Stimulated activated CD8-positive, alpha-beta memory T cell treated with anti-CD3 and anti-CD28 coated beads, Interleukin-4, amount 100 ng/mL, for 24 hours (primary cell): ENCODE data around the gene TRIM64C.
"Not testable (repeated sequence)": the region's sequence is repeated elsewhere in the genome, so short reads cannot be mapped to it uniquely, and the experiment has no call there.

ENCODE experiments used
- DNase-seq: peaks from one replicate; pipeline ENCODE4 v3.0.0-alpha.2; 2020; ENCODE audit warnings: low read depth

The TRIM64C gene

DNA sequence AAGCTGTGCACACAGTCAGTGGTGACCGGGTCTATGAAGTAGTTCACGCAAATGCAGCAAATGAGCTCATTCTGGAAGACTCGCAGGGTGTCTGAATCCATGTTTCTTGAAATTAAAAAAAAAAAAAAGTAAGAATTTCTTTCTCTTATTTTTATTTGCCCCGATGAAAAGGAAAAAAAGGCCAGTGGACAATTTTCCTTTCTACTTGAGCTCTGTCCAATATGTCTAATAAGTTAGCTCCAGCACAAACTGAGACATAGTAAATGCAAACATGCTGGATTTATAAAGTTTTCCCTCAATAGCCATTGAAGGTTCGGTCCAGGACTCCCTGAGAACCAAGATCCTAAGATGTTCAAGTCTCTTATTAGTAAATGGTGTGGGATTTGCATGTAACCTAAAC lies at the start of gene TRIM64C:
TRIM64C (minus strand) TSS at position 101 of the 400 bp plus-strand sequence; CDS start at position 101, 0 bp downstream.
- DNase-seq = not testable (repeated sequence)

DNA sequence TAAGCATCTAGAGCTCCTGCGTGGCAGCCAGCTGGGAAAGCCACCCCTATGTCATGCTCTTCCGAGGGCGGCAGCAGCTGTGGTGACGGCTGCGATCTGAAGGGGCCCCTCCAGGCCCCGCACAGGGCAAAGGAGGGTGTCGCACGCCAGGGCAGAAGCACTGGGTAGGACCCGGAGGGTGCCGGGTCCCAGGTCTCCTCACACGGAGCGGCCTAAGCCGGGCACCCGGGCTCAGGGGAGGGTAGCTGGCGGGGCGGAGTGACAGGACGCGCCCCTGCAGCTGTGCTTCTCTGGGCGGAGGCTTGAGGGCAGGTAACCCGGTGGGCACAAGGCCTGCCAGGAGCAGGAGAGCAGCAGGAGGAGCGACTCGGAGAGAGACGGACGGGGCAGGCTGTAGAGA lies 43.4 kb upstream of the TRIM64C start:
- DNase-seq = not testable (repeated sequence)

DNA sequence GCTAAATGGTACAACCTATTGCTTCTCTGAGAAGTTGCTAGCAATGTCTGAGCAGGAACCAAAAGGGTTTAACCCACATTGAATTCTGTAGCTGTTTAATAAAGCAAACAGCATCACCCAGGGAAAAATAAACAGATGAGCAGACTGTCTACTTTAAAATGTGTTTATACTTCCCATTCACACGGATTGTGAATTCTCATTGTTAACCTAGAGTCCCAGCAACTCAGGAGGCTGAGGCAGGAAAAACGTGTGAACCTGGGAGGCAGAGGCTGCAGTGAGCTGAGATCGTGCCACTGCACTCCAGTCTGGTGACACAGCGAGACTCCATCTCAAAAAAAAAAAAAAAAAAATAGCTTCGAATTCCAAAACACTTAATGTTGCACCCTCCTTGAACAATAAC lies 11.0 kb upstream of the TRIM64C start:
- DNase-seq = not testable (repeated sequence)

DNA sequence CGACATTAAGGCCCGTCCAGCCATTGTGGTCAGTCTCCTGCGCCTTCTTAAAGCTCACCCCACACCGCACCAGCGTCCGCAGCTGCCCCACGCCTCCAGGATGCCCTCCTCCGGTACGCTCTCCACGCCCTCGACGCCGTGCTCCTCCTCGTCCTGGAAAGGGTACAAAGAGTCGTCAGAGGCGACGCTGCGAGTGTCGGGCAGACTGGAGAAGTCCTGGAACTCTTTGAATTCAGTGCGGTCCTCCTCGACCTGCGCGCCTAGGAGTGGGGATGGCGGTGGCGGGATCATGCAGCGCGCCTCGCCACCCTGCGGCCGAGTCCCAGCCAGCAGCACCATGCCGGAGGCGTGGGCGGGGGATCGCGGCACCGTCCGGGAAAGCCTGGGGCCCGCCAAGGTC lies 9.1 kb downstream of the TRIM64C start:
- not testable (repeated sequence) for DNase-seq

DNA sequence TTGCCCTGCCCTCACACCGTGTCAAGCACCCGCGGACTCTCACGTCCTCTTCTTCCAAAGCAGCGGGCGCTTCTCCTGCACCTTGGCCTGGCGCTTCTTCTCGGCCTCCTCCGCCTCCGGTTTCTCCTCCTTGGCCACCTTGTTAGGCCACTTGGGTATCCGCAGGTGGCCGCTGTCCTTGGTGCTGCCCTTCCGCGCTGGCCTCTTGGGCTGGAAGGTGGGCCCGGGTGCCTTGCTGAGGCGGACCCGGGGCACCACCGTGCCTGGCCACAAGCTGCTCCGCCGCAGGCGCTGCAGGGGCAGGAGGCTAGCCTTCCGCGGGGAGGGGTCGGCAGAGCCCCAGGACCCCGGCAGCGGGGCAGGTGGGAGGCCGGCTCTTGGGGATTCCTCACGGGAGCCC lies 10.7 kb downstream of the TRIM64C start:
- DNase-seq = not testable (repeated sequence)

DNA sequence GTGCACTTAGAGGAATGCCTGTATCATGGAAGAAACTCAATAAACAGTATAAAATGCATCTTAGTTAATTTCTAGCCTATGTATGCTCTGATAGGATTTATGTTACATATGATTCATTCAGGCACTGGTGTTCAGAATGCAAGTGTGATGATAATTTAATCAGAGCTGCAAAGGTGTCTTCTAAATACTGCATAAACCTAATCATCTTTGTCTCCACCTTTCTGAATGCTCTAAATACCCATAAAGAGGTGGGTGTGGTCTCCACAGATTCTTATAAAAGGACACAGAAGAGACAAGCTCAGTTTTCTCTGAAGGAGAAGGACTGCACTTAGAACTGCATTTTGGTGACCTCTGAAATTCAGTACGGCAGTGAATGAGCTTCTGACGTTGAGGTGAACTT lies 30.4 kb downstream of the TRIM64C start, which contains the start of gene TRIM49B:
TRIM49B (plus strand) TSS at position 301 of the 400 bp plus-strand sequence. CDS start 2,777 bp downstream, outside the sequence.
- DNase-seq = not testable (repeated sequence)
